Body of pancreas (tissue), 4 donors: ENCODE data around the gene EPS8.

Source experiments
- POLR2A ChIP-seq, 3 donors: fragments of 450-650 bp; IDR thresholded peaks; one replicate each; pipeline ENCODE4 v1.6.1; 2016; ENCODE audit warnings: antibody characterized with exemption in 3 of 3, mild to moderate bottlenecking in 2 of 3
- TF ChIP-seq, protein P1 (sequence below), 7 experiments: fragments of 450-650 bp in 4 of 7; fragments of 200-600 bp in 3 of 7; sonication (generic) in 3 of 7; IDR thresholded peaks; one replicate each; pipeline ENCODE4 v1.5.1; 2016 to 2019; ENCODE audit warnings: antibody characterized with exemption in 7 of 7

DNA sequence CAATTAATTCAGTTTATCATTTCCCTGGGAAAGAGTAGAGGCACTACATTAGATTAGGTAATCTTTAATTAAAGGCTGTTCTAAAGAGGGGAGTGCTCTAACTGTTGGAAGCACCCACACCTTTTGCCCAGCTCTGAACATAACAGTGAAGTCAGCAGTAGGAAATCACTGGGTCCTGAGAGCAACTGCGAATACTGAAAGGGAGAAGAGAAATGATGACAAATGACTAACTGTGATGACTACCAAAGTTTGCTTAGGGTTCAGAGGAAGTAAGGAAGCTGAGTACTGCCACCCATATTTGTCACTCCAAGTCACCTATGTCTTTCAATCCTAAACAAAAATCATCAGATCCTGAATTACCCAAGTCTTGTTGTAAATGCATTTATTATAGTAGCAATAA, 140.6 kb downstream of the EPS8 start:
- no peak for TF ChIP-seq POLR2A (IDR thresholded peaks at IDR 0.05)
- TF ChIP-seq, protein P1, sequence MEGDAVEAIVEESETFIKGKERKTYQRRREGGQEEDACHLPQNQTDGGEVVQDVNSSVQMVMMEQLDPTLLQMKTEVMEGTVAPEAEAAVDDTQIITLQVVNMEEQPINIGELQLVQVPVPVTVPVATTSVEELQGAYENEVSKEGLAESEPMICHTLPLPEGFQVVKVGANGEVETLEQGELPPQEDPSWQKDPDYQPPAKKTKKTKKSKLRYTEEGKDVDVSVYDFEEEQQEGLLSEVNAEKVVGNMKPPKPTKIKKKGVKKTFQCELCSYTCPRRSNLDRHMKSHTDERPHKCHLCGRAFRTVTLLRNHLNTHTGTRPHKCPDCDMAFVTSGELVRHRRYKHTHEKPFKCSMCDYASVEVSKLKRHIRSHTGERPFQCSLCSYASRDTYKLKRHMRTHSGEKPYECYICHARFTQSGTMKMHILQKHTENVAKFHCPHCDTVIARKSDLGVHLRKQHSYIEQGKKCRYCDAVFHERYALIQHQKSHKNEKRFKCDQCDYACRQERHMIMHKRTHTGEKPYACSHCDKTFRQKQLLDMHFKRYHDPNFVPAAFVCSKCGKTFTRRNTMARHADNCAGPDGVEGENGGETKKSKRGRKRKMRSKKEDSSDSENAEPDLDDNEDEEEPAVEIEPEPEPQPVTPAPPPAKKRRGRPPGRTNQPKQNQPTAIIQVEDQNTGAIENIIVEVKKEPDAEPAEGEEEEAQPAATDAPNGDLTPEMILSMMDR (IDR thresholded peaks at IDR 0.05): no peak
